ENCODE data around the gene ARID3C. TPM values are rescaled to one million over a fixed set of nuclear protein-coding genes. Genes with fewer than 3 reads are reported as not detected.

Gene ARID3C, protein sequence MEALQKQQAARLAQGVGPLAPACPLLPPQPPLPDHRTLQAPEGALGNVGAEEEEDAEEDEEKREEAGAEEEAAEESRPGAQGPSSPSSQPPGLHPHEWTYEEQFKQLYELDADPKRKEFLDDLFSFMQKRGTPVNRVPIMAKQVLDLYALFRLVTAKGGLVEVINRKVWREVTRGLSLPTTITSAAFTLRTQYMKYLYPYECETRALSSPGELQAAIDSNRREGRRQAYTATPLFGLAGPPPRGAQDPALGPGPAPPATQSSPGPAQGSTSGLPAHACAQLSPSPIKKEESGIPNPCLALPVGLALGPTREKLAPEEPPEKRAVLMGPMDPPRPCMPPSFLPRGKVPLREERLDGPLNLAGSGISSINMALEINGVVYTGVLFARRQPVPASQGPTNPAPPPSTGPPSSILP
- total RNA-seq: not detected

DNA sequence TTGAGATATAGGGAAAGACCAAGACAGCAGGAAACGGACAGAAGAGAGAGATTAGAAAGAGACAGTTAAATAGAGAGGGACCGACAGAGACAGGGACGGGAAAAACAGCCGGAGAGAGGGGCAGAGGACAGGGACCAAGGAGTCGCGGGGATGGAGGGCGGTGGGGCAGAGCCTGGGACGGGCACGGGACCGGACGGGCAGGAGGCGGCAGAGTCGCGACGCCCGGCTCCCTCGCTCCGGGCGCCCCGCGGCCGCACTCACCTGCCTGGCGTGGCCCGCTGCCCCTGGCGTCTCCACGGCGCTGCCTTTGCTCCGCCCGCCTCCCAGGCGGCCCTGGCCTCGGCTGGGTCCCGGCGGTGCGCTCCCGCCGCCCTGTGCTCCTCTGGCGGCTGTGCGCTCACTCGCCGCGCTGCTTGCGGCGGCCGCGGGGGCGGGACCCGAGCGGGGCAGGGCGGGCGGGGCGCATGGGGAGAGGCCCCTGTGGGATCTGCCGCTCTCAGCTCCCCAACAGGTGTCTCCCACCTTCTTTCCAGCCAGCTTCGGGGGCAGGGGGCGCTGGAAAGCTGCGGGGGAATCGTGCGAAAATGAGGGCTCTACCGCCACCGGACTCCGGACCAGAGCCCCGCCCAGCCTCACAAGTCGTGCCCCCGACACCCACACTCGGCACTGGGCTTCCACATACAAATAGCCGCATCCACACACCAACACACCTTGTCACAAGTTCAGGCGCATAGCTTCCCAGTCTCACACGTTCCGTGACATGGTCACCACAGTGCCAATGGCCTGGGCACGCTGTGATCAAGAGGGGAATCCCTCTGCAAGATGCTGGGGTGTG, at the start of gene ARID3C:
TSS of gene ARID3C (minus strand) at position 411 of the 835 bp plus-strand sequence. CDS start 1,052 bp downstream, outside the sequence.
- Histone ChIP-seq H3K4me3 (peak within 1 kb of the TSS; percentile 12 to 53), H3K27ac (no peak within 1 kb of the TSS), H3K4me1 (peaks cover 0 to 32% (median 6%) of the 10 kb centered on the region in 3 donors), H3K9me3 (no peaks in the 10 kb centered on the region), H3K36me3 (no peaks in the 10 kb centered on the region), H3K27me3 (peaks cover 70% of the 10 kb centered on the region)
- no peak for TF ChIP-seq POLR2A (IDR thresholded peaks at IDR 0.05)
- TF ChIP-seq, protein P1, sequence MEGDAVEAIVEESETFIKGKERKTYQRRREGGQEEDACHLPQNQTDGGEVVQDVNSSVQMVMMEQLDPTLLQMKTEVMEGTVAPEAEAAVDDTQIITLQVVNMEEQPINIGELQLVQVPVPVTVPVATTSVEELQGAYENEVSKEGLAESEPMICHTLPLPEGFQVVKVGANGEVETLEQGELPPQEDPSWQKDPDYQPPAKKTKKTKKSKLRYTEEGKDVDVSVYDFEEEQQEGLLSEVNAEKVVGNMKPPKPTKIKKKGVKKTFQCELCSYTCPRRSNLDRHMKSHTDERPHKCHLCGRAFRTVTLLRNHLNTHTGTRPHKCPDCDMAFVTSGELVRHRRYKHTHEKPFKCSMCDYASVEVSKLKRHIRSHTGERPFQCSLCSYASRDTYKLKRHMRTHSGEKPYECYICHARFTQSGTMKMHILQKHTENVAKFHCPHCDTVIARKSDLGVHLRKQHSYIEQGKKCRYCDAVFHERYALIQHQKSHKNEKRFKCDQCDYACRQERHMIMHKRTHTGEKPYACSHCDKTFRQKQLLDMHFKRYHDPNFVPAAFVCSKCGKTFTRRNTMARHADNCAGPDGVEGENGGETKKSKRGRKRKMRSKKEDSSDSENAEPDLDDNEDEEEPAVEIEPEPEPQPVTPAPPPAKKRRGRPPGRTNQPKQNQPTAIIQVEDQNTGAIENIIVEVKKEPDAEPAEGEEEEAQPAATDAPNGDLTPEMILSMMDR (IDR thresholded peaks at IDR 0.05): peak in 2 of 4 experiments; percentile 6 to 10
- ATAC-seq: peak; percentile 81
- 1% methylated on average over 10 to 19 of the region's 69 CpGs for WGBS, 2 donors (ENCODE audit: low coverage in 1 of 2)

DNA sequence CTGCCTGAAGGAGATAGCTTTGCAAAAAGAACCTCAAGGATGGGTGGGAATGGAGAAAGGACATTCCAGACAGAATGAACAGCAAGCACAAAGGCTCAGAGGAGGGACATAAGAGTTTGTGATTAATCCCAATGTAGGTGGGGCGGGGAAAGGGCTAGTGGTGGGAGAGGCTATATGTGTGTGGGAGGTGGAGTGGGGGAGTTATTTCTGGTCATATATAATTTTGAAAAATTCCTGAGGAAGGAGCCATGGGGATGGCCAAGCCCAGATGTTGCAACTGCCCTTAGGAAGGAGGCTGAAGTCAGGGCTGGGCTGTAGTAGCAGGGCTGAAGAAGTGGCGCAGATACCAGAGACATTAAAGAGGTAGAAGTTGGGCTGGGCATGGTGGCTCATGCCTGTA, 47.0 kb upstream of the ARID3C start:
- TF ChIP-seq EP300 (IDR thresholded peaks at IDR 0.05): no peak
- TF ChIP-seq POLR2A (IDR thresholded peaks at IDR 0.05): no peak
- no peak for TF ChIP-seq POLR2AphosphoS5 (IDR thresholded peaks at IDR 0.05)
- TF ChIP-seq, protein P1 (IDR thresholded peaks at IDR 0.05): no peak
- Histone ChIP-seq H3K36me3 (peaks cover 0 to 8% of the 10 kb centered on the region in 2 donors), H3K9me3 (no peaks in the 10 kb centered on the region), H3K27me3 (no peaks in the 10 kb centered on the region), H3K4me3 (no peak overlapping the region), H3K4me1 (no peaks in the 10 kb centered on the region), H3K27ac (no peak overlapping the region)
- no peak for ATAC-seq
- 88 to 100% methylated on average over 1 to 2 of the region's 2 CpGs for WGBS, 2 donors (ENCODE audit: low coverage in 1 of 2)

DNA sequence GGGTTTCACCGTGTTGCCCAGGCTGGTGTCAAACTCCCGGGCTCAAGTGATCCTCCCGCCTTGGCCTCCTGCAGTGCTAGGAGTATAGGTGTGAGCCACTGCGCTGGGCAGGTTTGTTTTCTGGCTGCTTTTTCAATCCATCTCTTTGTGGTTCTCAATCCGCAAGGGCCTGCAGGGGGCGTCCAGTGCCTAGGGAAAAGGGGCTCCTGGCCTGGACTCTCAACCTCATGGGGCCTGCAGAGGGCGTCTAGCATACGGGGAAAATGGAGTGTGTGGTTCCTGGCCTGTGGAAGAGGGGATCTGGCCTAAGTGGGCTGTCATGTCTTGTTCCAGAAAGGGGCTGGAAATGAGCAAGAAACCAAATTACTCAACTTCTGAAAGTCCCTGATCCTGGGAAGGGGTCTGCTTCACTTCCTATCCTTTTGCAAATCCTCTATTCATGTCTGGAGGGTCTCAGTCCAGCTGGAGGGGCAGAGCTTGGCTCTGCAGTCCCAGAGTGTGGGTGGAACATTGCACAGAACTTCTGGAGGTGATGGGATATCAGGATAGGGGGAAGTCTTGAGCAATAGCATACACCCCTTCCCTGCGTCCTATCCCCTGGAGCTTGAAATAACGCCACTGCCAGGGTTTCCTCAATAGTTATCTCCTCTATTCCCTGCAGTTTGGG, 46.3 kb upstream of the ARID3C start:
- Histone ChIP-seq H3K27ac (no peak overlapping the region), H3K9me3 (no peaks in the 10 kb centered on the region), H3K36me3 (peaks cover 0 to 10% of the 10 kb centered on the region in 2 donors), H3K4me3 (no peak overlapping the region), H3K27me3 (no peaks in the 10 kb centered on the region), H3K4me1 (no peaks in the 10 kb centered on the region)
- ATAC-seq: peak; percentile 50
- no peak for TF ChIP-seq EP300 (IDR thresholded peaks at IDR 0.05)
- TF ChIP-seq, protein P1 (IDR thresholded peaks at IDR 0.05): peak in 3 of 4 experiments; percentile 23 to 45 (median 39)
- no peak for TF ChIP-seq POLR2AphosphoS5 (IDR thresholded peaks at IDR 0.05)
- no peak for TF ChIP-seq POLR2A (IDR thresholded peaks at IDR 0.05)
- 30 to 64% methylated on average over 2 to 3 of the region's 10 CpGs for WGBS, 2 donors (ENCODE audit: low coverage in 1 of 2)

DNA sequence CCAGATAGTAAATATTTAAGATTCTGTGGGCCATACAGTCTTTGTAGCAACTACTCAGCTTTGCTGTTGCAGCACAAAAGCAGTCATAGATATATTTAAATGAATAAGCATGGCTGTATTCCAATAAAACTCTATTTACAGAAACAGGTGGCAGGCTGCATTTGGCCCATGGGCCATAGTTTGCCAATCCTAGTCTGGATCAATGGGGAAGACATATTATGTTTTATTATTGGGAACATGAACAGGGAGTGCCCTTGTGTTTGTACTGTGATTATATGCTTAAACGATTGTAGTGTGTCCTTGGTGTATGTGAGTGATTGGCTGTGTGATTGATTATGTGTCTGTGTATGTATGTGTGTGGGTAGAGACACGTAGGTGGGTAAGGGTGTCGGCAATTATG, 45.6 kb upstream of the ARID3C start:
- Histone ChIP-seq H3K27ac (no peak overlapping the region), H3K27me3 (no peaks in the 10 kb centered on the region), H3K4me1 (no peaks in the 10 kb centered on the region), H3K9me3 (peaks cover 0 to 4% (median 0%) of the 10 kb centered on the region in 3 donors), H3K4me3 (no peak overlapping the region), H3K36me3 (peaks cover 0 to 17% of the 10 kb centered on the region in 2 donors)
- TF ChIP-seq POLR2A (IDR thresholded peaks at IDR 0.05): no peak
- TF ChIP-seq POLR2AphosphoS5 (IDR thresholded peaks at IDR 0.05): no peak
- TF ChIP-seq EP300 (IDR thresholded peaks at IDR 0.05): no peak
- TF ChIP-seq, protein P1 (IDR thresholded peaks at IDR 0.05): no peak
- no peak for ATAC-seq
- WGBS, 2 donors (ENCODE audit: low coverage in 1 of 2): 73 to 81% methylated on average over 2 to 3 of the region's 3 CpGs

Measured in gastroesophageal sphincter (tissue), 4 donors.